ENCODE data around the gene DOCK9. TPM values are rescaled to one million over a fixed set of nuclear protein-coding genes. Genes with fewer than 3 reads are reported as not detected.

The DOCK9 gene
- total and polyA plus RNA-seq, 9 donors: 31.0 to 75.3 (median 45.4) TPM

GRCh38 chr13:98945863-98946605 is 31.8 kb downstream of the DOCK9 start:
- no peaks in the 10 kb centered on the region for H3K27me3 ChIP-seq
- H3K36me3 ChIP-seq: no peaks in the 10 kb centered on the region
- H3K27ac ChIP-seq: no peak overlapping the region
- H3K9me3 ChIP-seq: no peaks in the 10 kb centered on the region
- WGBS, 3 donors: 91 to 96% (median 93%) methylated on average over 9 of the region's 9 CpGs
- DNase-seq: no peak
- H3K4me1 ChIP-seq (ENCODE audit: insufficient read depth): peaks cover under 1% of the 10 kb centered on the region
- intact Hi-C loops (cut with DNase I): no loop called here
- H3K4me3 ChIP-seq: no peak overlapping the region
- TF ChIP-seq EP300 (IDR thresholded peaks at IDR 0.05) (no peak), POLR2A (IDR thresholded peaks at IDR 0.05) (no peak), CTCF (IDR thresholded peaks at IDR 0.05) (no peak)

GRCh38 chr13:98944336-98944735 is 33.5 kb downstream of the DOCK9 start:
- no peak for DNase-seq
- 93 to 99% (median 97%) methylated on average over 5 of the region's 5 CpGs for WGBS, 3 donors
- no peaks in the 10 kb centered on the region for H3K36me3 ChIP-seq
- H3K27ac ChIP-seq: no peak overlapping the region
- H3K9me3 ChIP-seq: no peaks in the 10 kb centered on the region
- no peak overlapping the region for H3K4me3 ChIP-seq
- no peaks in the 10 kb centered on the region for H3K27me3 ChIP-seq
- H3K4me1 ChIP-seq (ENCODE audit: insufficient read depth): peaks cover 6% of the 10 kb centered on the region
- intact Hi-C loops (cut with DNase I): no loop called here
- TF ChIP-seq EP300 (IDR thresholded peaks at IDR 0.05) (no peak), CTCF (IDR thresholded peaks at IDR 0.05) (no peak), POLR2A (IDR thresholded peaks at IDR 0.05) (no peak)

- Histone ChIP-seq H3K4me3 (no peak overlapping the region), H3K36me3 (no peaks in the 10 kb centered on the region), H3K9me3 (no peaks in the 10 kb centered on the region), H3K27me3 (no peaks in the 10 kb centered on the region), H3K4me1 (ENCODE audit: insufficient read depth) (peaks cover 6% of the 10 kb centered on the region), H3K27ac (no peak overlapping the region)
- intact Hi-C loops (cut with DNase I): no loop called here
- TF ChIP-seq CTCF (IDR thresholded peaks at IDR 0.05) (no peak), POLR2A (IDR thresholded peaks at IDR 0.05) (no peak), EP300 (IDR thresholded peaks at IDR 0.05) (no peak)
- DNase-seq: no peak
- 92 to 98% (median 96%) methylated on average over 3 of the region's 3 CpGs for WGBS, 3 donors
These were observed 34.9 kb downstream of the DOCK9 start for GRCh38 chr13:98942997-98943396.

- Histone ChIP-seq H3K9me3 (no peaks in the 10 kb centered on the region), H3K27me3 (no peaks in the 10 kb centered on the region), H3K4me1 (ENCODE audit: insufficient read depth) (peaks cover 9% of the 10 kb centered on the region), H3K4me3 (no peak overlapping the region), H3K27ac (no peak overlapping the region), H3K36me3 (no peaks in the 10 kb centered on the region)
- TF ChIP-seq CTCF (IDR thresholded peaks at IDR 0.05) (no peak), EP300 (IDR thresholded peaks at IDR 0.05) (no peak), POLR2A (IDR thresholded peaks at IDR 0.05) (no peak)
- 97 to 99% (median 98%) methylated on average over 7 of the region's 7 CpGs for WGBS, 3 donors
- intact Hi-C loops (cut with DNase I): no loop called here
- DNase-seq: no peak
These were observed 35.4 kb downstream of the DOCK9 start for GRCh38 chr13:98942485-98942884.

Measured in ovary (tissue), 9 donors.